ENCODE results near the gene SFMBT2. TPM values are rescaled to one million over a fixed set of nuclear protein-coding genes. Genes with fewer than 3 reads are reported as not detected.

SFMBT2 gene
- total RNA-seq, 2 experiments from 2014 or later = 63.1 to 63.2 TPM

DNA sequence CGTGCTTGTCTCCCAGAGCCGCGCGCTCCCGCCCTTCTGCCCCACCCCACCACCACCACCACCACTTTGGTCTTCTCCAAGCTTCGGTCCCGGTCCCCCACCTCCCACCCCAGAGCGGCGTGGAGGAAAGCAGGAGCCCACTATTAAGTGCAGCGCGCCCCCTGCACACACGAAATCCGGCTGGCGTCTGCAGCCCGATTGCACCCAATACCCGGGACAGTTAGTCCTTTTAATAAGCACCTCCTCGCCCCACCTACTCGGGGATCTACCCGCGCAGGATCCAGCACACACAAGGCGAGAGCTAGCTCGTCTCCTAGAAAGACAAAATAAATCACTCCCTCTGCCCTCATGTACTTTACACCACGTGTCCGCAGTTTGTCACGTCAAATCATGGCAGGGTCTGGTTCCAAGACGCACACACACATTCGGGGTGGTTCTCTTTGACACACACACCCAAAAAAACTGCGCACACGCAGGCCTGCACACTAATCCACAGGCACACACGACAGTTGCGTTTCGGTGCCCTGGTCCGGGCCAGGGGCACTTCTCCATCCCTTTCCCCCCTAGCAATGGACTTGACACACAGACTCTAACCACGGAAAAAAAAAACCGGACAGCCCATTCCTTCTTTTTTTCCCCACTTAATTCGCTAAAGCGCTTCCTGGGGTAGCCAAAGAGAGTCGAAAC, 1.6 kb downstream of the SFMBT2 start:
- H3K27me3 Mint-ChIP-seq (ENCODE audit: low read depth) = peaks cover 13% of the 10 kb centered on the region
- H3K4me1 Mint-ChIP-seq (ENCODE audit: low read depth) = peaks cover 62% of the 10 kb centered on the region
- CTCF ChIA-PET = interaction anchor here (0.6 to 5.9 kb wide), 18 partner anchors 9 to 552 kb away, joined by 3 to 63 read pairs (median 4); no protein-coding TSS in a partner anchor
- peak overlapping the region; percentile 98 for H3K27ac Mint-ChIP-seq
- H3K4me3 Mint-ChIP-seq = peak overlapping the region; percentile 98
- peak; percentile 45 for ATAC-seq
- H3K36me3 Mint-ChIP-seq (ENCODE audit: low read depth) = peaks cover 52% of the 10 kb centered on the region
- POLR2A ChIA-PET = interaction anchor here (0.6 to 2.1 kb wide), 7 partner anchors 12 to 485 kb away, joined by 3 to 11 read pairs (median 4); no protein-coding TSS in a partner anchor
- DNase-seq = peak; percentile 76
- no peaks in the 10 kb centered on the region for H3K9me3 Mint-ChIP-seq (ENCODE audit: insufficient read depth)

DNA sequence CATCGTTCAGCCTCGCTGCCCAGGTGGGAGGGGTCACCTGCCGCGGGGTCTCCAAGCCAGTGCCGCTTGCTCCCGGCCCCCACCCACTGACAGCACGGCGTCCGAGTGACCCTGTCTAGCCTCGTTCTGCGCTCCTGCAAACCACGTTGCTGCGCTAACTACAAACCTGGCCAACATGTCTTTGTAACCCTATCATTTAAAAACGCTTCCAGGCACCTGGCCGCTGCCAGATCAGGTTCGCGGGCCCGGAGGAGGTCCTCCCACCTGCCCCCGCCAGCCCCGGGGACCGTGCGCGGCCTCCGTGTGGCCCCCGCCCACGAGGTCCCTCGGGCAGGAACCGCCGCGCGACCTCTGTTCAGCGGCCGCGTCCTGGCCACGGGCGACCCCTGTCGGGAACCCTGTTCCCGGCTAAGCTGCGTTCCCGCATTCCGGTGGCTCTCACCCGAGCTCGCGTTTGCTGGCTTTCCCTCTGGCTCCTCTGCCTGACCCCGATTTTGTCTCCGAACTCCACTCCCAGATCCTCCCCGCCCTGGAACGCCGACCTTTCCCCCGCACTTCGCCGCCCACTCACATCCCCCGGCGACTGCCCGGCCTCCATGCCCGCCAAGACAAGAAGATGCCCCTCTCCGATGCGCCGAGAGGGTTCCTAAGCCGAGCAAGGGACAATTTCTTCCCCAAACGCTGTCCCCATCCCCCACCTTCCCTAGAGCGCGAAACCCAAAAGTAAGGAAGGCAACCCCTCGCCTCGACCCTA, 2.4 kb downstream of the SFMBT2 start:
- peaks cover 57% of the 10 kb centered on the region for H3K36me3 Mint-ChIP-seq (ENCODE audit: low read depth)
- peak overlapping the region; percentile 98 for H3K27ac Mint-ChIP-seq
- CTCF ChIA-PET = interaction anchor here (1.0 to 5.9 kb wide), 11 partner anchors 8 to 552 kb away, joined by 3 to 63 read pairs (median 6); no protein-coding TSS in a partner anchor
- ATAC-seq (peak; percentile 35), DNase-seq (peak; percentile 60)
- peaks cover 10% of the 10 kb centered on the region for H3K27me3 Mint-ChIP-seq (ENCODE audit: low read depth)
- H3K4me1 Mint-ChIP-seq (ENCODE audit: low read depth) = peaks cover 61% of the 10 kb centered on the region
- POLR2A ChIA-PET = interaction anchor here (0.7 to 2.1 kb wide), 4 partner anchors 11 to 481 kb away, joined by 3 to 11 read pairs (median 4); no protein-coding TSS in a partner anchor
- H3K4me3 Mint-ChIP-seq = peak overlapping the region; percentile 98
- no peaks in the 10 kb centered on the region for H3K9me3 Mint-ChIP-seq (ENCODE audit: insufficient read depth)

DNA sequence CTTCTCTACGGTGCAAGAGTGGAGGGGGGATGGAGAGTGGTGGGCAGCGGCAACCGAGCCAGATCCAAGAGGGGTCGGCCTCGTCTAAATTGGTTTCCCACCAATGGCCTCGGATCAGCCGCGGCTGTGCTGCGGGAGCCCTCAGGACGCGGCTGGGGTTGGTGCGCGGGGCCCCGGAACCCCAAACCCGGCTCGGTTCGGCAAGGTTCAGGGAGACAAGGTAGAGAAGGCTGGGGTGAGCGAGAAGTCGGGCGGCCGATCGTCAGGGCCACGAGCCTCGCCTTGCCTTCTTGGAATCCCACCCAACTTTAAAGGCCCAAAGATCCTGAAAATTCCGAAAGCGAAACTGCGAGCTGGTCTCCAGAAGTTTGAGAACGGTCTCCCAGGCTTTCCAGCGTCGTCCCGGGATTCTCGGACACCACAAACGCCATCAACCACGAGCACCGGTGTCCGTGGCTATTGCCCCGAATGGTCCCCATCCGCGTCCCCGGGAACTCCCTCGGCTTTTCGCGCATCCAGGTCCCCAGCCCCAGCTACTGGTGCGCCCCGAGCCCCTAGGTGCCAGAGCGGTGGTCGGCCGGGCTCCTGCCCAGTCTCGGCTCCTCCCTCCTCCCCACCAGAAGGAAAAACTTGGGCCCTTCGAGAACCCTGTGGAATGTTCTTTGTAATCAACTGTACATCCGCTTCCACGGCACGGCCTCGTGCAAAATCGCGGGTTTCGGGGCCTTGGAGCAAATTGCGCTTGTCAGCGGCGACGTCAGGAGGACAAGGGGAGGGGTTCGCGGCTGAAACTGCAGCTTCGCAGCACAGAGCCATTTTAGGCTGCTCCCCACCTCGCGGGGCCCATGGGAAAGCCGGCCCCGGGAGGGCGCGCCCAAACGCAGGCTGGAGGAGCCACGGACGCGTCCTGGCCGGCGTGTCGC, 3.2 kb downstream of the SFMBT2 start:
- no peaks in the 10 kb centered on the region for H3K9me3 Mint-ChIP-seq (ENCODE audit: insufficient read depth)
- H3K27me3 Mint-ChIP-seq (ENCODE audit: low read depth) = peaks cover 7% of the 10 kb centered on the region
- peak overlapping the region; percentile 98 for H3K4me3 Mint-ChIP-seq
- ATAC-seq (peak; percentile 3), DNase-seq (peak; percentile 63)
- ChIA-PET POLR2A (interaction anchor here (0.7 to 2.1 kb wide), 2 partner anchors 365 to 480 kb away, joined by 3 to 11 read pairs; no protein-coding TSS in a partner anchor), CTCF (interaction anchor here (1.0 to 5.9 kb wide), 9 partner anchors 8 to 551 kb away, joined by 3 to 63 read pairs (median 6); no protein-coding TSS in a partner anchor)
- H3K4me1 Mint-ChIP-seq (ENCODE audit: low read depth) = peaks cover 59% of the 10 kb centered on the region
- peaks cover 64% of the 10 kb centered on the region for H3K36me3 Mint-ChIP-seq (ENCODE audit: low read depth)
- H3K27ac Mint-ChIP-seq = peak overlapping the region; percentile 81

DNA sequence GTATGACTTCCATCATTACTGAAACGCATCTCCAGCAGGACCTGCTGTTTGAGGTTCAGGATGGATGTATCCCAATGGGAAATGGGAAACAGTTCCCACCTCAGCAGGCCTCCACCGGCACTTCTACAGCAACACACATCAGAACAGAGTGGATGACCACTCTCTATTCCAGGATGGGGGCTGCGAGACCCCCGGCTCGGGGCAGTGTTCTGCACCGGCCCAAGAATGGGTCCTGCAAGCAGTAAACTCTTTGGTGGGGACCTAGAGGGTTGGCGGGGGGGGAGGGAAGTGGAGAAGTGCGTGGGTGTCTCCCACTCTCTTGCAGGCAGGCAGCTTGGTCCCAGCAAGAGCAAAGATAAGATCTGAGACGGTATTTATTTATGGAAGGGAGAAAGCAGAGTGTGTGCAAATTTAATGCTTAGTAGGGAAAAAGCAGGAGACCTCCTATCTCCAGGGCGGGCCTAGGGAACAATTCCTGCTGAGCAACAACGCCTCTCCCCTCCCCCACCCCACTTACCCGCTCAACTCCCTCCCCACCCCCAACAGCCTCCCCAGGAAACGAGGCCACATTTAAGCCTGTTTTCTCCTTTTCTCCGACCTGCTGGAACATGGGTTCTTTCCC, 4.0 kb downstream of the SFMBT2 start:
- Mint-ChIP-seq H3K27me3 (ENCODE audit: low read depth) (no peaks in the 10 kb centered on the region), H3K9me3 (ENCODE audit: insufficient read depth) (no peaks in the 10 kb centered on the region), H3K4me3 (peak overlapping the region; percentile 98), H3K4me1 (ENCODE audit: low read depth) (peaks cover 56% of the 10 kb centered on the region), H3K27ac (no peak overlapping the region), H3K36me3 (ENCODE audit: low read depth) (peaks cover 68% of the 10 kb centered on the region)
- no peak for DNase-seq
- no peak for ATAC-seq
- CTCF ChIA-PET = no interaction called here
- POLR2A ChIA-PET = no interaction called here

DNA sequence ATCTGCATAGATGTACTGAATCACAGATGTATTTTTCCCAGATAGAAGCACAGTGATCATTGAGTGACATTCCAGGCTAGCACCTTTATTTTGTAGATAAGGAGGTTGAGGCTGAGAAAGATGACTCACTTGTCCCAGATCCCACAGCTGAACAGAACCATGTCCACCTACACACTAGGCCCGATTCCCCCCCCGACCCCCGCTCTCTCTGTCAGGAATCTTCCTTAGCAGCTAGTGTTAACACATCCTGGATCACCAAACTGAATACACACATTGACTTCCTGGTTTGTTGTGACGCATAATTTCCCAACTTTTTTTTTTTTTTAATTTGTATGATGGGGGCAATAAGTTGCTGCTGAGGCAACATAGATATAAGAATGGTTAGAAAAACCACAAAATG, 5.2 kb downstream of the SFMBT2 start:
- Mint-ChIP-seq H3K27ac (peak overlapping the region; percentile 28), H3K36me3 (ENCODE audit: low read depth) (peaks cover 72% of the 10 kb centered on the region), H3K4me1 (ENCODE audit: low read depth) (peaks cover 55% of the 10 kb centered on the region), H3K9me3 (ENCODE audit: insufficient read depth) (no peaks in the 10 kb centered on the region), H3K27me3 (ENCODE audit: low read depth) (no peaks in the 10 kb centered on the region), H3K4me3 (no peak overlapping the region)
- DNase-seq (no peak), ATAC-seq (no peak)
- ChIA-PET POLR2A (no interaction called here), CTCF (no interaction called here)

DNA sequence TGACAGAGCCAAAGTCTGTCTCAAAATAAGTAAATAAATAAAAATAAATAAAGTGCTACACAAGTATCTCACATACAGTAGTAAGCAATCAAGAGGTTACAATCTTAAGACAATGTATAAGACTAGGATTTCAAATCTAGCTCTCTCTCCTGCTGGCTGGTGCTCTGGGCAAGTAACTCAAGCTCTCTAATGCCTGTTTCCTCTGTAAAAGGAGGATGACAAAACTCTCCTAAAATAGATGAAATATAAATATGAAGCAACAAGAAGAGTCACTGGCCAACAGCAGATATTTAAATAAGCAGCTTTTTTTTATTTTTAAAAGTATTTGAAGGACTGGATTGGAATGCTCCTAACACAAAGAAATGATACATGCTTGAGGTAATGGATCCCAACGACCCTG, 7.2 kb downstream of the SFMBT2 start:
- Mint-ChIP-seq H3K4me3 (no peak overlapping the region), H3K27ac (no peak overlapping the region), H3K27me3 (ENCODE audit: low read depth) (no peaks in the 10 kb centered on the region), H3K9me3 (ENCODE audit: insufficient read depth) (no peaks in the 10 kb centered on the region), H3K36me3 (ENCODE audit: low read depth) (peaks cover 71% of the 10 kb centered on the region), H3K4me1 (ENCODE audit: low read depth) (peaks cover 64% of the 10 kb centered on the region)
- ATAC-seq (no peak), DNase-seq (no peak)
- ChIA-PET POLR2A (no interaction called here), CTCF (interaction anchor here (0.9 kb wide), 1 partner anchor 122 kb away, joined by 3 read pairs; no protein-coding TSS in a partner anchor)

DNA sequence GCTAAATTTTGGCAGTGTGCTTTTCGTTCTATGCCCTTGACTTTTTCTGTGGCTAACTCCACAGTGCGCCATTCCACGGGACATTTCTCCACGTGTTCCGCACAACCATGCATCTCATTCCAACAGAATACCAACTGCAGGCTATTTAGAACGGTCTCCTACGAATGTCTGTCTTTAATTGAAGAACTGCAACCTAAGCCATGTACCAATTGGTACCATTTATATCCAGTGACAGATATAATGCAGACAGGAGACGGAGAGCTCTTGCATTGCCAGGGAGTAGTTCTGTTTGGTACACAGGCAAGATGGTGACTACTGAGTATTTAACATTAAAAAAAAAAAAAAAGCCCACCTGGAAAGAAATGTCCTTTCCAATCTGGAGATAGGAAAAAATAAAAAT, 9.1 kb downstream of the SFMBT2 start:
- Mint-ChIP-seq H3K27ac (no peak overlapping the region), H3K4me3 (no peak overlapping the region), H3K27me3 (ENCODE audit: low read depth) (no peaks in the 10 kb centered on the region), H3K36me3 (ENCODE audit: low read depth) (peaks cover 74% of the 10 kb centered on the region), H3K9me3 (ENCODE audit: insufficient read depth) (no peaks in the 10 kb centered on the region), H3K4me1 (ENCODE audit: low read depth) (peaks cover 69% of the 10 kb centered on the region)
- ATAC-seq (no peak), DNase-seq (no peak)
- CTCF ChIA-PET = interaction anchor here (1.1 kb wide), 1 partner anchor 281 kb away, joined by 3 read pairs; no protein-coding TSS in a partner anchor
- POLR2A ChIA-PET = no interaction called here

DNA sequence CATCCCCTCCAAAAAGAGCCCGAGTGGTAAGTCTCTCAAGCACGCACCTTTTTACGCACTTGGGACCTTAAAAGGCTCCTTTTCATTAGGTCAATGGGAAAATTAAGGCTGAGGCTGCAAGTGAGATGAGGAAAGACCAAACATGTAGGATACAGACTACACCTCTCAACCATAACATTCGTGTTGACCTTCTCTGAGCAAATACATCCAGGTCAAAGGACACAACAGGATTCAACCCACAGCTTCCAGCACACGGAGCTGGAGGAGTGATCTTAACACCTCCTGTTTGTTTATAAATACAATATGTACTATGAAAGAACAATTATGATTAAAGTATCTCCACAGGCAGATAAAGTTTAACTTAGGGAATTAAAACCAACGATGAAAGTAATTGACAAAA, 9.7 kb downstream of the SFMBT2 start:
- POLR2A ChIA-PET = no interaction called here
- peaks cover 68% of the 10 kb centered on the region for H3K4me1 Mint-ChIP-seq (ENCODE audit: low read depth)
- peaks cover 73% of the 10 kb centered on the region for H3K36me3 Mint-ChIP-seq (ENCODE audit: low read depth)
- CTCF ChIA-PET = no interaction called here
- H3K27ac Mint-ChIP-seq = no peak overlapping the region
- DNase-seq = no peak
- H3K27me3 Mint-ChIP-seq (ENCODE audit: low read depth) = no peaks in the 10 kb centered on the region
- no peak for ATAC-seq
- no peak overlapping the region for H3K4me3 Mint-ChIP-seq
- H3K9me3 Mint-ChIP-seq (ENCODE audit: insufficient read depth) = no peaks in the 10 kb centered on the region

DNA sequence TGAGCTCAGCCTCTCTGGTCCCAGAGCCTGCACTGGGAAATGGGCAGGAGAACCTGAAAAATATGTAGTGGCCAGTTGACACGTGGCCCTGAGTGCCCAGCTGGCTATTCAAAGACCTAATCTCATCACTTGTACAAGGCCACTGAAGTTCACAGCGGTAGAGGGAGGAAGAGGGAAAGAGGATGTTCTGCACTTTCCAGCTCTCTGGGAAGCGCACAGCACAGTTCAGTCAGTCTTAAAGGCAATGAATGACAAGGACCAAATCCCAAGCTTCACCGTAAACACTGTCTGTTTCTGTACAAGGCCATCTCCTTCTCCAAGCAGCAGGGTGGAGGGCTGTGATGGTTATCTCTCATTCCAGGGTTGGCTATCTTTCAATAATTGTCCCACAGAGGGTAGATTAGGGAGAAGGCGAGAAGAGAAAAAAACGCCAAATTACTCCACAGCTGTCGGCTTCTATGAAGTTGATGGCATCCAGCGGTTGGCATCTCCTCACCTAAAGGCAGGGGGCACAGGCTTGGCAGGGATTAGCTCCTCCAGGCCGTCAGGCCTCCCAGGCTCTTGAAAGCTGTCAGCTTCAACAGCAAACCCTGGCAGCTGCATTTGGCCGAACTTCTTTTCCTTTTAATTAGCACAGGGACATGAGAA, 10.6 kb downstream of the SFMBT2 start:
- ATAC-seq (no peak), DNase-seq (no peak)
- ChIA-PET CTCF (interaction anchor here (1.2 to 1.7 kb wide), 3 partner anchors 8 to 279 kb away, joined by 3 to 5 read pairs (median 3); partner anchors contain the start of gene SFMBT2), POLR2A (interaction anchor here (0.9 to 1.7 kb wide), 2 partner anchors 17 to 207 kb away, joined by 3 read pairs; no protein-coding TSS in a partner anchor)
- H3K4me1 Mint-ChIP-seq (ENCODE audit: low read depth) = peaks cover 60% of the 10 kb centered on the region
- peaks cover 75% of the 10 kb centered on the region for H3K36me3 Mint-ChIP-seq (ENCODE audit: low read depth)
- H3K27me3 Mint-ChIP-seq (ENCODE audit: low read depth) = no peaks in the 10 kb centered on the region
- no peak overlapping the region for H3K27ac Mint-ChIP-seq
- H3K4me3 Mint-ChIP-seq = no peak overlapping the region
- no peaks in the 10 kb centered on the region for H3K9me3 Mint-ChIP-seq (ENCODE audit: insufficient read depth)

DNA sequence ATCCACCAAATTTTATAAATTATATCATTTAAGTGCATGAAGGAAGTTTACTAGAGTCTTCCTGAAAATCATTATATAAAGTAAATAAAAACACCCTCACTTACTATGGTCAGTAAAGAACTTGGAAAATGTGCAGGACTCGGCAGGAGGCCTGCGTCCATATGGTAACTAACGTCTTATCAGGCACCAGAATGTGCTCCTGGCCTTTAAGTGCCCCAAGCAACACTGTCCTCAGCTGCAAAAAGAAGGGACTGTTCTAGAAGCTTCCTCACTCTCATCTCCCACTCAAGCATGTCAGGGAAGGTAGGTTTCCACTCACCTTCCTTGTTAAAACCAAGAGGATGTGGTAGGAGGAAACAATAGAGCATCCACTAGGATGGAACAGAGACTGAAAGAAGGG, 11.3 kb downstream of the SFMBT2 start:
- no peak for ATAC-seq
- Mint-ChIP-seq H3K36me3 (ENCODE audit: low read depth) (peaks cover 74% of the 10 kb centered on the region), H3K27me3 (ENCODE audit: low read depth) (no peaks in the 10 kb centered on the region), H3K4me3 (no peak overlapping the region), H3K27ac (no peak overlapping the region), H3K4me1 (ENCODE audit: low read depth) (peaks cover 56% of the 10 kb centered on the region), H3K9me3 (ENCODE audit: insufficient read depth) (no peaks in the 10 kb centered on the region)
- no peak for DNase-seq
- ChIA-PET CTCF (interaction anchor here (1.2 to 1.7 kb wide), 3 partner anchors 9 to 278 kb away, joined by 3 to 5 read pairs (median 3); partner anchors contain the start of gene SFMBT2), POLR2A (interaction anchor here (0.9 to 1.7 kb wide), 2 partner anchors 16 to 206 kb away, joined by 3 read pairs; no protein-coding TSS in a partner anchor)

Data from activated CD8-positive, alpha-beta T cell treated with anti-CD3 and anti-CD28 coated beads, Interleukin-2, amount 10 ng/mL, durations not matched to agents 7 days and 5 days (primary cell).